ENCODE measurements around the gene POP4.
A peak's percentile ranks its signal among the peaks of the same experiment; 100 is the strongest.

POP4 gene

DNA sequence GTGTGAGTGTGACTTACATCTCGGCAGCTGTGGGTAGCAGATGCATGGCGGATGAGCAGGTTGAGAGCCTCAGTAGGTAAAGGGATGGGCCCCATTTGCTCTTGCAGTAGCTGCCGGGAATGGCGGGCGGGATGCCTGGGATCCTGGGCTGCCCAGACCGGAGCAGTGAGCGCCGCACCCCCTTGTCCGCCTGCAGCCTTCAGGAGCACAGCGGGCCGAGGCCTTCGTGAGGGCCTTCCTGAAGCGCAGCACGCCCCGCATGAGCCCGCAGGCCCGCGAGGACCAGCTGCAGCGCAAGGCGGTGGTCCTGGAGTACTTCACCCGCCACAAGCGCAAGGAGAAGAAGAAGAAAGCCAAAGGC is 4.1 kb downstream of the POP4 start:
- Histone ChIP-seq H3K9me3 (ENCODE audit: low read length) (no peaks in the 10 kb centered on the region), H3K9me2 (ENCODE audit: low read depth, low read length) (no peaks in the 10 kb centered on the region), H3K4me1 (ENCODE audit: insufficient read depth, low read length, severe bottlenecking) (peaks cover 24% of the 10 kb centered on the region), H3K4me2 (ENCODE audit: low read length) (no peak overlapping the region), H3K27me3 (ENCODE audit: insufficient read depth, low read length) (no peaks in the 10 kb centered on the region), H4K20me1 (ENCODE audit: insufficient read depth, low read length) (no peaks in the 10 kb centered on the region), H3K4me3 (ENCODE audit: low read depth, low read length, poor library complexity, severe bottlenecking) (no peak overlapping the region), H3K27ac (ENCODE audit: low read depth, low read length, poor library complexity, severe bottlenecking) (no peak overlapping the region), H3F3A (ENCODE audit: insufficient read depth, low read length) (no peaks in the 10 kb centered on the region), H3K36me3 (ENCODE audit: insufficient read depth, low read length) (peaks cover 56% of the 10 kb centered on the region), H2AFZ (ENCODE audit: low read length) (no peak overlapping the region), H3K79me2 (ENCODE audit: insufficient read depth, low read length) (0 out of 2 replicates have a peak, but pooled peaks cover 3% of the 10 kb centered on the region), H3K9ac (ENCODE audit: low read length) (no peak overlapping the region)
- TF ChIP-seq, protein P1, sequence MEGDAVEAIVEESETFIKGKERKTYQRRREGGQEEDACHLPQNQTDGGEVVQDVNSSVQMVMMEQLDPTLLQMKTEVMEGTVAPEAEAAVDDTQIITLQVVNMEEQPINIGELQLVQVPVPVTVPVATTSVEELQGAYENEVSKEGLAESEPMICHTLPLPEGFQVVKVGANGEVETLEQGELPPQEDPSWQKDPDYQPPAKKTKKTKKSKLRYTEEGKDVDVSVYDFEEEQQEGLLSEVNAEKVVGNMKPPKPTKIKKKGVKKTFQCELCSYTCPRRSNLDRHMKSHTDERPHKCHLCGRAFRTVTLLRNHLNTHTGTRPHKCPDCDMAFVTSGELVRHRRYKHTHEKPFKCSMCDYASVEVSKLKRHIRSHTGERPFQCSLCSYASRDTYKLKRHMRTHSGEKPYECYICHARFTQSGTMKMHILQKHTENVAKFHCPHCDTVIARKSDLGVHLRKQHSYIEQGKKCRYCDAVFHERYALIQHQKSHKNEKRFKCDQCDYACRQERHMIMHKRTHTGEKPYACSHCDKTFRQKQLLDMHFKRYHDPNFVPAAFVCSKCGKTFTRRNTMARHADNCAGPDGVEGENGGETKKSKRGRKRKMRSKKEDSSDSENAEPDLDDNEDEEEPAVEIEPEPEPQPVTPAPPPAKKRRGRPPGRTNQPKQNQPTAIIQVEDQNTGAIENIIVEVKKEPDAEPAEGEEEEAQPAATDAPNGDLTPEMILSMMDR (IDR thresholded peaks at IDR 0.05; ENCODE audit: low read length): no peak
- TF ChIP-seq EZH2 (IDR thresholded peaks at IDR 0.05; ENCODE audit: borderline replicate concordance, low read length): no peak

DNA sequence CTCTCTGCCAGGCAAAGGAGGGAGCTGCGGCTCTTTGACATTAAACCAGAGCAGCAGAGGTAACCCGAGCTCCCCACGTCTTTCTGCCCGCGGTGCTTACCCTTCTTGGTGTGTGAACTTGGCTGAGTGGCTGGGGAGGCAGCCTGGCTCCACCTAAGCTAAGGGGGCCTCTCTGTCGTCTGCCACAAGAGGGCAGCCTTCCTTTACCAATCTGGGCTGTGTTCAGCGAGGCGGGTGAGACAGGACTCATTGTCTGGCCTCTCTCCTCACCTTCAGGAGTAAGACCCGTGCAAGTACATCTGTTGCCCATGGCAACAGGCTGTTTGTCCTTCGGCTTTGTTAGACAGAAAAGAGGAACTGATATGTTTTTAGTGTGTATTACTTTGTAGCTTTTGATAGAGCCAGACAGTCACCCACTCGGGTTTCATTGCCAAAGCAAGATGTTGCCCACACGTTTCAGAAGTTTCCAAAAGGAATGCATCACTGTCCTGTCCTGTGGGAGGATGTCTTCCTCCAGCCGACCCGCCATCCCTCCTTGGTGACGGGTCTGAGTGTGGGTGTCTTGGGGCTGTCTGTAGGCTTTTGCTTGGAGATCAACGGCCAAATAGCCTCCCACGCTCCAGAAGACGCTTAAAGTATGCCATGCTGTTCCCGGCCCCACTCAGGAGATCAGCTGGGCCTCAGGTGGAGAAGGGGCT is 4.6 kb downstream of the POP4 start:
- H3K4me2 ChIP-seq (ENCODE audit: low read length): peak overlapping the region; percentile 27; the same call in 1 of the 2 replicates
- peaks cover 62% of the 10 kb centered on the region for H3K36me3 ChIP-seq (ENCODE audit: insufficient read depth, low read length)
- H3K27me3 ChIP-seq (ENCODE audit: insufficient read depth, low read length): no peaks in the 10 kb centered on the region
- H3K9me3 ChIP-seq (ENCODE audit: low read length): no peaks in the 10 kb centered on the region
- H4K20me1 ChIP-seq (ENCODE audit: insufficient read depth, low read length): no peaks in the 10 kb centered on the region
- TF ChIP-seq, protein P1 (IDR thresholded peaks at IDR 0.05; ENCODE audit: low read length): peak; percentile 93
- no peak for TF ChIP-seq EZH2 (IDR thresholded peaks at IDR 0.05; ENCODE audit: borderline replicate concordance, low read length)
- H3K27ac ChIP-seq (ENCODE audit: low read depth, low read length, poor library complexity, severe bottlenecking): peak overlapping the region; percentile 19
- H3K4me1 ChIP-seq (ENCODE audit: insufficient read depth, low read length, severe bottlenecking): peaks cover 20% of the 10 kb centered on the region
- no peak overlapping the region for H3K4me3 ChIP-seq (ENCODE audit: low read depth, low read length, poor library complexity, severe bottlenecking)
- H3K79me2 ChIP-seq (ENCODE audit: insufficient read depth, low read length): 0 out of 2 replicates have a peak, but pooled peaks cover 3% of the 10 kb centered on the region
- H3K9ac ChIP-seq (ENCODE audit: low read length): no peak overlapping the region
- H2AFZ ChIP-seq (ENCODE audit: low read length): no peak overlapping the region
- no peaks in the 10 kb centered on the region for H3F3A ChIP-seq (ENCODE audit: insufficient read depth, low read length)
- no peaks in the 10 kb centered on the region for H3K9me2 ChIP-seq (ENCODE audit: low read depth, low read length)

DNA sequence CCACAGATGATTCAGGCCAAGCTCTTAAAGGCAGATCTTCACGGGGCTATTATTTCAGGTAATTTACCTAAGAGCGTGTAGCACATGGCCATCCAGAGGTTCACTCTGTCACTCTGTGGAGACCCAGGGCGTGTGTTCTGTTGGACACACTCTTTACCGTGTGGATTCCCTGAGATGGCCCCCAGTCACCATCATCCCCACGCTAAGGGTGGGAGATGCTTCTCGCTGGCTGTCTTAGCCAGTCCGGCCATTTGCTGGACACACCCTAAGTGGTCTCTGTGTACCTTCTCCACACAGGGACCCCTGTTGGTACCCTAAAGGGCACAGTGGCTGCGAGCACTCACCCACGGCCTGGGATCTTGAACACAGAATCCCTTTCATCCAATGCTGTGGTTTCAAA is 6.0 kb downstream of the POP4 start:
- H4K20me1 ChIP-seq (ENCODE audit: insufficient read depth, low read length): no peaks in the 10 kb centered on the region
- H3K9me3 ChIP-seq (ENCODE audit: low read length): no peaks in the 10 kb centered on the region
- peaks cover 14% of the 10 kb centered on the region for H3K4me1 ChIP-seq (ENCODE audit: insufficient read depth, low read length, severe bottlenecking)
- H2AFZ ChIP-seq (ENCODE audit: low read length): no peak overlapping the region
- H3K4me2 ChIP-seq (ENCODE audit: low read length): no peak overlapping the region
- H3K4me3 ChIP-seq (ENCODE audit: low read depth, low read length, poor library complexity, severe bottlenecking): no peak overlapping the region
- no peak overlapping the region for H3K9ac ChIP-seq (ENCODE audit: low read length)
- H3K36me3 ChIP-seq (ENCODE audit: insufficient read depth, low read length): peaks cover 67% of the 10 kb centered on the region
- H3K27ac ChIP-seq (ENCODE audit: low read depth, low read length, poor library complexity, severe bottlenecking): no peak overlapping the region
- TF ChIP-seq, protein P1 (IDR thresholded peaks at IDR 0.05; ENCODE audit: low read length): no peak
- H3F3A ChIP-seq (ENCODE audit: insufficient read depth, low read length): no peaks in the 10 kb centered on the region
- no peaks in the 10 kb centered on the region for H3K9me2 ChIP-seq (ENCODE audit: low read depth, low read length)
- no peaks in the 10 kb centered on the region for H3K79me2 ChIP-seq (ENCODE audit: insufficient read depth, low read length)
- no peaks in the 10 kb centered on the region for H3K27me3 ChIP-seq (ENCODE audit: insufficient read depth, low read length)
